NB4 (cell line): ENCODE data around the gene DDX3X.
"Not testable (repeated sequence)": the region's sequence is repeated elsewhere in the genome, so short reads cannot be mapped to it uniquely, and the experiment has no call there.

ENCODE experiments used
- DNase-seq: peaks from one replicate; pipeline ENCODE4 v3.0.0; 2010; ENCODE audit warnings: low read depth
- H3K4me3 ChIP-seq: one replicate; pipeline ENCODE4 v1.5.1; 2011; ENCODE audit warnings: mild to moderate bottlenecking, low read depth, low read length, moderate library complexity
- MAX ChIP-seq: IDR thresholded peaks from 2 replicates; pipeline ENCODE4 v1.6.1; 2011; ENCODE audit warnings: low read depth, low read length
- MYC ChIP-seq: IDR thresholded peaks from 2 replicates; pipeline ENCODE4 v1.6.1; 2011; ENCODE audit warnings: low read depth, low read length
- POLR2A ChIP-seq: IDR thresholded peaks from 2 replicates; pipeline ENCODE4 v1.6.1; 2011; ENCODE audit warnings: mild to moderate bottlenecking; ENCODE audit not compliant: insufficient read length; ENCODE audit errors: extremely low read depth
- TF ChIP-seq, protein P1 (sequence below): IDR thresholded peaks from one replicate; pipeline ENCODE4 v1.5.1; 2012; ENCODE audit warnings: low read depth, low read length

Gene DDX3X

DNA sequence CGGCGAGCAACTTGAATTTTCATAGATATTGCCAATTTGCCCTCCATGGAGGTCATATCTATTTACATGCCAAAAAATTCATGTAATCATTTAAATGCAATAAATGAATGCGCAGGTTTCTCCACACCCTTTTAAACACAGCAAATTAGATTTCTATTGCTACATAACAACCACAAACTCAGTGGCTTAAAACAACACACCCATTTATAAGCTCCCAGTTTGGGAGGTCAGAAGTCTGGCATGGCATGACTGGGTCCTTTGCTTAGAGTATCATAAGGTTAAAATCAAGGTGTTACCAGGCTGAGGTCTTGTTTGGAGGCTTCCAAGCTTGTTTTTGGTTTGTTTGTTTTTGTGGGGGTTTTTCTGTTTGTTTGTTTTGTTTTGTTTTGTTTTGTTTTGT, 63.3 kb downstream of the DDX3X start:
- DNase-seq, result no peak
- TF ChIP-seq MAX (no peak), MYC (no peak), POLR2A (no peak)
- TF ChIP-seq, protein P1, sequence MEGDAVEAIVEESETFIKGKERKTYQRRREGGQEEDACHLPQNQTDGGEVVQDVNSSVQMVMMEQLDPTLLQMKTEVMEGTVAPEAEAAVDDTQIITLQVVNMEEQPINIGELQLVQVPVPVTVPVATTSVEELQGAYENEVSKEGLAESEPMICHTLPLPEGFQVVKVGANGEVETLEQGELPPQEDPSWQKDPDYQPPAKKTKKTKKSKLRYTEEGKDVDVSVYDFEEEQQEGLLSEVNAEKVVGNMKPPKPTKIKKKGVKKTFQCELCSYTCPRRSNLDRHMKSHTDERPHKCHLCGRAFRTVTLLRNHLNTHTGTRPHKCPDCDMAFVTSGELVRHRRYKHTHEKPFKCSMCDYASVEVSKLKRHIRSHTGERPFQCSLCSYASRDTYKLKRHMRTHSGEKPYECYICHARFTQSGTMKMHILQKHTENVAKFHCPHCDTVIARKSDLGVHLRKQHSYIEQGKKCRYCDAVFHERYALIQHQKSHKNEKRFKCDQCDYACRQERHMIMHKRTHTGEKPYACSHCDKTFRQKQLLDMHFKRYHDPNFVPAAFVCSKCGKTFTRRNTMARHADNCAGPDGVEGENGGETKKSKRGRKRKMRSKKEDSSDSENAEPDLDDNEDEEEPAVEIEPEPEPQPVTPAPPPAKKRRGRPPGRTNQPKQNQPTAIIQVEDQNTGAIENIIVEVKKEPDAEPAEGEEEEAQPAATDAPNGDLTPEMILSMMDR, result no peak
- H3K4me3 ChIP-seq, result no peak overlapping the region

GRCh38 chrX:41397768-41398167, 63.8 kb downstream of the DDX3X start:
- TF ChIP-seq, protein P1, result no peak
- TF ChIP-seq MYC (no peak), POLR2A (no peak), MAX (no peak)
- DNase-seq, result no peak
- no peak overlapping the region for H3K4me3 ChIP-seq

GRCh38 chrX:41402556-41402955, 68.6 kb downstream of the DDX3X start:
- not testable (repeated sequence) for DNase-seq, H3K4me3 ChIP-seq

DNA sequence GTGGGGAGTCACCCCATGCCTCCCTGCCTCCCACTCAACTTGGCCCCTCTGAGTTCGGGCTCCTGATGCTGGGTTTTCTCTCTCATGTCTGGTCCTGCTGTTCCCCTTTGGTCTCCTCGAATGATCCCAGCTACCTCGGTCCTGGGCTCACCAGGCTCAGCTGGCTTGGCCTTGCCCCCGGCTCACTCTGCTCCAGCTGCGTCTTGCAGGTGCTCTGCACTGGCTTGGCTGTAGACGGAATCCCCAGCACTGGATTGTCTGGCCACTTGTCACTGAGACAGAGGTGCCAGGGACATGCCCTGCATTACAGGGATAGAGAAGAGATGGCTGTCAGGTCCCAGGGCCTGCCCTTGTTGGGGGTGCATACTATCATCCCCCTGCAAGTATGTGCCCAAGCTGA, 71.6 kb downstream of the DDX3X start:
- TF ChIP-seq MAX (no peak), POLR2A (no peak), MYC (no peak)
- TF ChIP-seq, protein P1, result no peak
- H3K4me3 ChIP-seq, result no peak overlapping the region
- no peak for DNase-seq

DNA sequence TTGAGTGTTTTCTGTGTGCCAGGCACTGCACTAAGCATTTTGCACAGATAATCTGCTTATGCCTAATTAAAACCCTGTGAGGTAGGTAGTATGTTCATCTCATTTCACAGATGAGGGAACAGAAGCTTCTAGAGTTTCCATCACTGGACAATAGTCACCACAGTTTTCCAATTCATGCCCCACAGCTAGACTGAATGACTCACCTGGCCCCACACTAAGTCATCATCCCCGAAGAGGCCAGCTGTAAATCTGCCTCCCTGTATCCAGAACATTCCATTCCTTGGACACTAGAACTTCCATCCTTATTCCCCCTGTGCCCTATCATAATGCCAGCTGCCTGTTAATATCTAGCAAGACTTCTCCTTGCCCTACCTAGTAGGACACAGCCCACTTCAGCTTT, 72.2 kb downstream of the DDX3X start:
- no peak for DNase-seq
- TF ChIP-seq POLR2A (no peak), MYC (no peak), MAX (no peak)
- TF ChIP-seq, protein P1, result no peak
- no peak overlapping the region for H3K4me3 ChIP-seq

- no peak overlapping the region for H3K4me3 ChIP-seq
- TF ChIP-seq MYC (no peak), MAX (no peak), POLR2A (no peak)
- TF ChIP-seq, protein P1, result no peak
- DNase-seq, result no peak
Measured at GRCh38 chrX:41407816-41408215, 73.9 kb downstream of the DDX3X start.
